ENCODE data around the gene MAZ.

The MAZ gene

GRCh38 chr16:29790183-29790948, 16.0 kb upstream of the MAZ start, which contains the start of gene KIF22 (continued):
- TF ChIP-seq, protein P1, sequence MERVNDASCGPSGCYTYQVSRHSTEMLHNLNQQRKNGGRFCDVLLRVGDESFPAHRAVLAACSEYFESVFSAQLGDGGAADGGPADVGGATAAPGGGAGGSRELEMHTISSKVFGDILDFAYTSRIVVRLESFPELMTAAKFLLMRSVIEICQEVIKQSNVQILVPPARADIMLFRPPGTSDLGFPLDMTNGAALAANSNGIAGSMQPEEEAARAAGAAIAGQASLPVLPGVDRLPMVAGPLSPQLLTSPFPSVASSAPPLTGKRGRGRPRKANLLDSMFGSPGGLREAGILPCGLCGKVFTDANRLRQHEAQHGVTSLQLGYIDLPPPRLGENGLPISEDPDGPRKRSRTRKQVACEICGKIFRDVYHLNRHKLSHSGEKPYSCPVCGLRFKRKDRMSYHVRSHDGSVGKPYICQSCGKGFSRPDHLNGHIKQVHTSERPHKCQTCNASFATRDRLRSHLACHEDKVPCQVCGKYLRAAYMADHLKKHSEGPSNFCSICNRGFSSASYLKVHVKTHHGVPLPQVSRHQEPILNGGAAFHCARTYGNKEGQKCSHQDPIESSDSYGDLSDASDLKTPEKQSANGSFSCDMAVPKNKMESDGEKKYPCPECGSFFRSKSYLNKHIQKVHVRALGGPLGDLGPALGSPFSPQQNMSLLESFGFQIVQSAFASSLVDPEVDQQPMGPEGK (CRISPR knock-in tag; IDR thresholded peaks at IDR 0.05; ENCODE audit: borderline replicate concordance) = no peak

DNA sequence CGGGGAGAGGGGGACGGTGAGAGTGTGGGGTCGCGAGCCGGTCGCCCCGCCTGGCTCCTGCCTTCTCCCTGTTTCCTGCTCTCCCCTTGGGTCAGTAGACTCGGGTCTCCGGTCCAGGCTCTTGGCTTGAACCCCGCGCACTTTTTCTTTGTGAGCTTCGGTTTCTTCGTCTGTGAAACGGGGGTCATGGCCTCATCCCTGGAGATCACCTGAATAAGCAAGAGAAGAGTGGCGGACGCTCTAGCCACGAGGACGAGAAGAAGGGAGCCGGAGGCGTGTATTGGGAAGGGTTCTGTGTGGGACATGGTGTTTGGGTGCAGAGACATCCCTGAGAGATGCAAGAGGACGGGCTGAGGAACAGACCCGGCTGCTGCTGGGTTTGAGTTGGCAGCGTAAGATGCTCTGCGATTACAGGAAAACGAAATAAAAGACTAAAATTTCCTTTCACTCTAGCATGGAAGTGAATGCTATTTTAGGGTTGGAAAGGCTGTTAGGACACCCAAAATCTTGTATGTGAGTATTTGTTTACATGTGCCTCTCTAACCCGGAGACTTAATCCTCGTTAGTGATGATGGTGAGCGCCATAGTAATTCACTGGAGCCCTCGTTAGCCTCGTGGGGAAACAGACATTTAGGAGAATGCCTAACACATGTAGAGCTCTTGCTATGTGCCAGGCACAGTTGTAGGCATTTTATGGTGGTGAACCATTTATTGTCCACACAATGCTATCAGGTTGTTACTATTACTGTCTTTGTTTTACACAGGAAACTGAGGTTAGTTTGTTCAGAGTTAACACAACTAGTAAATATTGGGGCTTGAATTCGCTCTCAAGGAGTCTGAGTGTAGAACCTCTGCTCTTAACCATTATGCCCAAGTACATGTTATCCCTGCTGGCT, 15.1 kb upstream of the MAZ start:
- TF ChIP-seq, protein P1 (CRISPR knock-in tag; IDR thresholded peaks at IDR 0.05; ENCODE audit: borderline replicate concordance) = no peak
- TF ChIP-seq ZFP3 (CRISPR knock-in tag; IDR thresholded peaks at IDR 0.05) = no peak
- TF ChIP-seq, protein P2, sequence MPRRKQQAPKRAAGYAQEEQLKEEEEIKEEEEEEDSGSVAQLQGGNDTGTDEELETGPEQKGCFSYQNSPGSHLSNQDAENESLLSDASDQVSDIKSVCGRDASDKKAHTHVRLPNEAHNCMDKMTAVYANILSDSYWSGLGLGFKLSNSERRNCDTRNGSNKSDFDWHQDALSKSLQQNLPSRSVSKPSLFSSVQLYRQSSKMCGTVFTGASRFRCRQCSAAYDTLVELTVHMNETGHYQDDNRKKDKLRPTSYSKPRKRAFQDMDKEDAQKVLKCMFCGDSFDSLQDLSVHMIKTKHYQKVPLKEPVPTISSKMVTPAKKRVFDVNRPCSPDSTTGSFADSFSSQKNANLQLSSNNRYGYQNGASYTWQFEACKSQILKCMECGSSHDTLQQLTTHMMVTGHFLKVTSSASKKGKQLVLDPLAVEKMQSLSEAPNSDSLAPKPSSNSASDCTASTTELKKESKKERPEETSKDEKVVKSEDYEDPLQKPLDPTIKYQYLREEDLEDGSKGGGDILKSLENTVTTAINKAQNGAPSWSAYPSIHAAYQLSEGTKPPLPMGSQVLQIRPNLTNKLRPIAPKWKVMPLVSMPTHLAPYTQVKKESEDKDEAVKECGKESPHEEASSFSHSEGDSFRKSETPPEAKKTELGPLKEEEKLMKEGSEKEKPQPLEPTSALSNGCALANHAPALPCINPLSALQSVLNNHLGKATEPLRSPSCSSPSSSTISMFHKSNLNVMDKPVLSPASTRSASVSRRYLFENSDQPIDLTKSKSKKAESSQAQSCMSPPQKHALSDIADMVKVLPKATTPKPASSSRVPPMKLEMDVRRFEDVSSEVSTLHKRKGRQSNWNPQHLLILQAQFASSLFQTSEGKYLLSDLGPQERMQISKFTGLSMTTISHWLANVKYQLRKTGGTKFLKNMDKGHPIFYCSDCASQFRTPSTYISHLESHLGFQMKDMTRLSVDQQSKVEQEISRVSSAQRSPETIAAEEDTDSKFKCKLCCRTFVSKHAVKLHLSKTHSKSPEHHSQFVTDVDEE (CRISPR knock-in tag; IDR thresholded peaks at IDR 0.05) = no peak
- TF ChIP-seq, protein P3, sequence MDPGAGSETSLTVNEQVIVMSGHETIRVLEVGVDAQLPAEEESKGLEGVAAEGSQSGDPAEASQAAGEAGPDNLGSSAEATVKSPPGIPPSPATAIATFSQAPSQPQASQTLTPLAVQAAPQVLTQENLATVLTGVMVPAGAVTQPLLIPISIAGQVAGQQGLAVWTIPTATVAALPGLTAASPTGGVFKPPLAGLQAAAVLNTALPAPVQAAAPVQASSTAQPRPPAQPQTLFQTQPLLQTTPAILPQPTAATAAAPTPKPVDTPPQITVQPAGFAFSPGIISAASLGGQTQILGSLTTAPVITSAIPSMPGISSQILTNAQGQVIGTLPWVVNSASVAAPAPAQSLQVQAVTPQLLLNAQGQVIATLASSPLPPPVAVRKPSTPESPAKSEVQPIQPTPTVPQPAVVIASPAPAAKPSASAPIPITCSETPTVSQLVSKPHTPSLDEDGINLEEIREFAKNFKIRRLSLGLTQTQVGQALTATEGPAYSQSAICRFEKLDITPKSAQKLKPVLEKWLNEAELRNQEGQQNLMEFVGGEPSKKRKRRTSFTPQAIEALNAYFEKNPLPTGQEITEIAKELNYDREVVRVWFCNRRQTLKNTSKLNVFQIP (CRISPR knock-in tag; IDR thresholded peaks at IDR 0.05; ENCODE audit: borderline replicate concordance, low read depth) = no peak
- TF ChIP-seq TCF4 (CRISPR knock-in tag; IDR thresholded peaks at IDR 0.05; ENCODE audit: borderline replicate concordance) = no peak
- TF ChIP-seq PPARA (CRISPR knock-in tag; IDR thresholded peaks at IDR 0.05; ENCODE audit: borderline replicate concordance) = no peak
- TF ChIP-seq ZNF565 (CRISPR knock-in tag; conservative IDR thresholded peaks at IDR 0.05; ENCODE audit: low read depth) = no peak
- TF ChIP-seq ESRRG (CRISPR knock-in tag; IDR thresholded peaks at IDR 0.05) = no peak
- no peak for TF ChIP-seq ZNF8 (CRISPR knock-in tag; IDR thresholded peaks at IDR 0.05)
- TF ChIP-seq ARNTL (CRISPR knock-in tag; IDR thresholded peaks at IDR 0.05; ENCODE audit: borderline replicate concordance, low read depth) = no peak
- no peak for TF ChIP-seq ZC3H10 (CRISPR knock-in tag; IDR thresholded peaks at IDR 0.05)
- TF ChIP-seq, protein P4, sequence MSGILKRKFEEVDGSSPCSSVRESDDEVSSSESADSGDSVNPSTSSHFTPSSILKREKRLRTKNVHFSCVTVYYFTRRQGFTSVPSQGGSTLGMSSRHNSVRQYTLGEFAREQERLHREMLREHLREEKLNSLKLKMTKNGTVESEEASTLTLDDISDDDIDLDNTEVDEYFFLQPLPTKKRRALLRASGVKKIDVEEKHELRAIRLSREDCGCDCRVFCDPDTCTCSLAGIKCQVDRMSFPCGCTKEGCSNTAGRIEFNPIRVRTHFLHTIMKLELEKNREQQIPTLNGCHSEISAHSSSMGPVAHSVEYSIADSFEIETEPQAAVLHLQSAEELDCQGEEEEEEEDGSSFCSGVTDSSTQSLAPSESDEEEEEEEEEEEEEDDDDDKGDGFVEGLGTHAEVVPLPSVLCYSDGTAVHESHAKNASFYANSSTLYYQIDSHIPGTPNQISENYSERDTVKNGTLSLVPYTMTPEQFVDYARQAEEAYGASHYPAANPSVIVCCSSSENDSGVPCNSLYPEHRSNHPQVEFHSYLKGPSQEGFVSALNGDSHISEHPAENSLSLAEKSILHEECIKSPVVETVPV (CRISPR knock-in tag; IDR thresholded peaks at IDR 0.05) = no peak
- no peak for TF ChIP-seq ZNF70 (CRISPR knock-in tag; IDR thresholded peaks at IDR 0.05)
- no peak for TF ChIP-seq SNAI2 (CRISPR knock-in tag; IDR thresholded peaks at IDR 0.05)
- no peak for TF ChIP-seq TOX (CRISPR knock-in tag; IDR thresholded peaks at IDR 0.05; ENCODE audit: borderline replicate concordance)
- no peak for TF ChIP-seq OSR1 (CRISPR knock-in tag; IDR thresholded peaks at IDR 0.05)
- no peak for TF ChIP-seq BACH2 (CRISPR knock-in tag; IDR thresholded peaks at IDR 0.05; ENCODE audit: borderline replicate concordance)
- no peak for TF ChIP-seq GLIS3 (CRISPR knock-in tag; IDR thresholded peaks at IDR 0.05)

More for the DNA sequence above, 15.1 kb upstream of the MAZ start:
- ATAC-seq = peak; percentile 42
